Panc1 (cell line): ENCODE measurements around the gene LPP. TPM values are rescaled to one million over a fixed set of nuclear protein-coding genes. Genes with fewer than 3 reads are reported as not detected.

ENCODE experiments used
- ATAC-seq: fragments of 200-7000 bp; cut with Tn5 transposase; 2 replicates; pipeline ENCODE4 v1.9.1; 2020; ENCODE audit warnings: mild to moderate bottlenecking, moderate library complexity
- BruUV-seq: library from RNA; stranded (reverse); fragments of 400-500 nt; replicated peaks from 2 replicates; lab custom pipeline; 2021; lab: Mats Ljungman, UMichigan
- CTCF ChIA-PET: fragments of 300-600 bp; sonication (Branson Sonifier 250); formaldehyde crosslinking; loops from one replicate; lab custom pipeline; 2022; ENCODE audit warnings: antibody characterized with exemption; lab: Charles Lee
- POLR2A ChIA-PET: fragments of 300-600 bp; sonication (Branson Sonifier 250); formaldehyde crosslinking; loops from one replicate; lab custom pipeline; 2022; ENCODE audit warnings: antibody characterized with exemption; lab: Charles Lee
- DNase-seq: peaks from one replicate; pipeline ENCODE4 v3.0.0-alpha.2; 2010; ENCODE audit warnings: low read depth, low spot score
- H3K27ac ChIP-seq: 2 replicates; pipeline ENCODE4 v1.5.1; 2011; ENCODE audit warnings: mild to moderate bottlenecking, low read length, inconsistent platforms
- H3K27me3 ChIP-seq: fragments of 200-500 bp; sonication (Bioruptor generic); 2 replicates; pipeline ENCODE4 v1.6.0; 2014; ENCODE audit warnings: low read length, inconsistent platforms; ENCODE audit not compliant: control insufficient read depth, insufficient read depth
- H3K36me3 ChIP-seq: fragments of 200-500 bp; sonication (Bioruptor generic); 2 replicates; pipeline ENCODE4 v1.5.1; 2014; ENCODE audit warnings: inconsistent platforms, mild to moderate bottlenecking, low read length, moderate library complexity; ENCODE audit not compliant: control insufficient read depth, insufficient read depth
- H3K4me1 ChIP-seq: 2 replicates; pipeline ENCODE4 v1.5.1; 2011; ENCODE audit warnings: inconsistent platforms, mild to moderate bottlenecking, low read length, moderate library complexity; ENCODE audit not compliant: control insufficient read depth, insufficient read depth
- H3K4me3 ChIP-seq, 2 experiments: 2 replicates each; pipeline ENCODE4 v1.5.1; 2011 to 2012; ENCODE audit warnings: low read depth in 2 of 2, low read length in 2 of 2, mild to moderate bottlenecking in 2 of 2, inconsistent platforms in 1 of 2, moderate library complexity in 1 of 2
- H3K9me3 ChIP-seq: fragments of 200-500 bp; sonication (Bioruptor generic); 2 replicates; pipeline ENCODE4 v1.5.1; 2014; ENCODE audit warnings: low read depth, mild to moderate bottlenecking, inconsistent platforms, low read length, moderate library complexity; ENCODE audit not compliant: control insufficient read depth, insufficient read depth
- CTCF ChIP-seq: fragments of 450-650 bp; IDR thresholded peaks from 2 replicates; pipeline ENCODE4 v1.5.1; 2017; ENCODE audit warnings: mild to moderate bottlenecking
- POLR2AphosphoS5 ChIP-seq: IDR thresholded peaks from 2 replicates; pipeline ENCODE4 v1.6.1; 2012; ENCODE audit warnings: mild to moderate bottlenecking, low read depth, low read length, moderate library complexity
- REST ChIP-seq, 2 experiments: IDR thresholded peaks; 2 replicates each; pipeline ENCODE4 v1.6.1; 2011 to 2012; ENCODE audit warnings: low read depth in 2 of 2, control low read depth in 1 of 2, low read length in 1 of 2, mild to moderate bottlenecking in 1 of 2, moderate library complexity in 1 of 2; ENCODE audit not compliant: insufficient read depth in 1 of 2
- SIN3A ChIP-seq: IDR thresholded peaks from 2 replicates; pipeline ENCODE4 v1.6.1; 2012; ENCODE audit warnings: low read depth, mild to moderate bottlenecking, low read length, moderate library complexity, borderline replicate concordance; ENCODE audit not compliant: insufficient read depth
- TCF7L2 ChIP-seq: IDR thresholded peaks from 2 replicates; pipeline ENCODE4 v1.6.1; 2011; ENCODE audit warnings: mild to moderate bottlenecking, low read depth, low read length, inconsistent platforms
- in situ Hi-C: cut with HindIII; loops from 2 replicates; pipeline ENCODE4 v1.10.0; 2016; ENCODE audit warnings: low sequenced_read_pairs, low pct_unique_long_range_greater_than_20kb
- intact Hi-C: fragments of 100-400 bp; cut with micrococcal nuclease; formaldehyde crosslinking; loops from one replicate; pipeline ENCODE4 v1.10.0; 2022; ENCODE audit not compliant: unreplicated experiment
- total RNA-seq: library from RNA; stranded (reverse); gene quantifications from one replicate; pipeline ENCODE4 v1.2.1, GENCODE V29; 2021; ENCODE audit not compliant: unreplicated experiment

The LPP gene
- total RNA-seq, 1 experiment from 2014 or later, result 90.0 TPM

GRCh38 chr3:188558343-188559071 lies 404.6 kb downstream of the LPP start:
- BruUV-seq, result no TSS peak
- intact Hi-C loops, result no loop called here
- TF ChIP-seq SIN3A (no peak), CTCF (no peak), TCF7L2 (no peak), POLR2AphosphoS5 (no peak), REST (IDR thresholded peaks at IDR 0.05; ENCODE audit: insufficient read depth in 1 of 2, low read depth in 2 of 2, low read length in 1 of 2) (no peak)
- no peaks in the 10 kb centered on the region for H3K9me3 ChIP-seq
- ChIA-PET CTCF (no interaction called here), POLR2A (no interaction called here)
- H3K27me3 ChIP-seq, result no peaks in the 10 kb centered on the region
- ATAC-seq, result no peak
- in situ Hi-C loops, result no loop called here
- H3K4me1 ChIP-seq, result no peaks in the 10 kb centered on the region
- H3K27ac ChIP-seq, result no peak overlapping the region
- no peak overlapping the region for H3K4me3 ChIP-seq
- no peaks in the 10 kb centered on the region for H3K36me3 ChIP-seq
- DNase-seq, result no peak

DNA sequence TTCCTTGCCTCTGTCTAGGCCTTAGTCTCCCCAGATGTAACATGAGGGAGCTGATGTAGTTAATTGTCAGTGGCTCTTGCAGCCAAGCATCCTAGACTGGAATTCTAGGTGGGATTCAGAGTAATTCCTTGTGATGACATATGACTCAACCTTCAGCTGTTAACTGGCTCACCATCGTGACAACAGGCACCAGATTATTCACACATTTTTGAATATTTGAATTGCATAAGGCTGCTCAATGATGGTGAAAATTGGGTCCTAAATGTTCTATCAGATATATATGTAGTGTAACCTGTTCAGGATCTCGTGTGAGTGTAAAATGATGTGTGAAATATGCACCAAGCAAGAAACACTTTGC lies 405.1 kb downstream of the LPP start:
- Histone ChIP-seq H3K27ac (no peak overlapping the region), H3K36me3 (no peaks in the 10 kb centered on the region), H3K4me3 (no peak overlapping the region), H3K4me1 (no peaks in the 10 kb centered on the region), H3K9me3 (no peaks in the 10 kb centered on the region), H3K27me3 (no peaks in the 10 kb centered on the region)
- no TSS peak for BruUV-seq
- TF ChIP-seq SIN3A (no peak), POLR2AphosphoS5 (no peak), REST (IDR thresholded peaks at IDR 0.05; ENCODE audit: insufficient read depth in 1 of 2, low read depth in 2 of 2, low read length in 1 of 2) (no peak), CTCF (no peak), TCF7L2 (no peak)
- in situ Hi-C loops, result no loop called here
- ChIA-PET CTCF (no interaction called here), POLR2A (no interaction called here)
- no peak for ATAC-seq
- no peak for DNase-seq
- intact Hi-C loops, result no loop called here
